ENCODE measurements around the gene DLEC1.
"Not testable (repeated sequence)": the region's sequence is repeated elsewhere in the genome, so short reads cannot be mapped to it uniquely, and the experiment has no call there.

DLEC1 gene

GRCh38 chr3:38125305-38126120 is 86.5 kb downstream of the DLEC1 start:
- Histone ChIP-seq H3K4me3 (ENCODE audit: low read length) (no peak overlapping the region), H3K4me1 (ENCODE audit: control insufficient read depth, insufficient read depth, low read length) (peaks cover 7% of the 10 kb centered on the region), H3K9me3 (replicated peaks; ENCODE audit: low read length) (no peaks in the 10 kb centered on the region), H3K36me3 (ENCODE audit: insufficient read depth, low read length) (peaks cover 71% of the 10 kb centered on the region), H3K9ac (ENCODE audit: low read depth, low read length) (no peak overlapping the region), H3K27me3 (ENCODE audit: control insufficient read depth, insufficient read depth, low read length) (no peaks in the 10 kb centered on the region), H3K4me2 (ENCODE audit: low read length) (no peak overlapping the region)

- Histone ChIP-seq H3K4me3 (ENCODE audit: low read length) (no peak overlapping the region), H3K9ac (ENCODE audit: low read depth, low read length) (no peak overlapping the region), H3K4me1 (ENCODE audit: control insufficient read depth, insufficient read depth, low read length) (peaks cover 7% of the 10 kb centered on the region), H3K27me3 (ENCODE audit: control insufficient read depth, insufficient read depth, low read length) (no peaks in the 10 kb centered on the region), H3K4me2 (ENCODE audit: low read length) (no peak overlapping the region), H3K36me3 (ENCODE audit: insufficient read depth, low read length) (peaks cover 77% of the 10 kb centered on the region), H3K9me3 (replicated peaks; ENCODE audit: low read length) (no peaks in the 10 kb centered on the region)
Observed at GRCh38 chr3:38126121-38126892, 87.3 kb downstream of the DLEC1 start.

GRCh38 chr3:38127611-38128302 is 88.7 kb downstream of the DLEC1 start:
- H3K4me1 ChIP-seq (ENCODE audit: control insufficient read depth, insufficient read depth, low read length) = peaks cover 7% of the 10 kb centered on the region
- no peak overlapping the region for H3K4me2 ChIP-seq (ENCODE audit: low read length)
- H3K27me3 ChIP-seq (ENCODE audit: control insufficient read depth, insufficient read depth, low read length) = no peaks in the 10 kb centered on the region
- H3K36me3 ChIP-seq (ENCODE audit: insufficient read depth, low read length) = peaks cover 74% of the 10 kb centered on the region
- H3K9me3 ChIP-seq (replicated peaks; ENCODE audit: low read length) = no peaks in the 10 kb centered on the region
- H3K4me3 ChIP-seq (ENCODE audit: low read length) = no peak overlapping the region
- H3K9ac ChIP-seq (ENCODE audit: low read depth, low read length) = no peak overlapping the region

- no peak overlapping the region for H3K4me3 ChIP-seq (ENCODE audit: low read length)
- H3K36me3 ChIP-seq (ENCODE audit: insufficient read depth, low read length) = peaks cover 75% of the 10 kb centered on the region
- H3K27me3 ChIP-seq (ENCODE audit: control insufficient read depth, insufficient read depth, low read length) = no peaks in the 10 kb centered on the region
- H3K9ac ChIP-seq (ENCODE audit: low read depth, low read length) = no peak overlapping the region
- H3K9me3 ChIP-seq (replicated peaks; ENCODE audit: low read length) = no peaks in the 10 kb centered on the region
- peaks cover 7% of the 10 kb centered on the region for H3K4me1 ChIP-seq (ENCODE audit: control insufficient read depth, insufficient read depth, low read length)
- no peak overlapping the region for H3K4me2 ChIP-seq (ENCODE audit: low read length)
Observed at GRCh38 chr3:38128303-38128655, 89.3 kb downstream of the DLEC1 start.

GRCh38 chr3:38129058-38129457 is 90.0 kb downstream of the DLEC1 start:
- H3K27me3 ChIP-seq (ENCODE audit: control insufficient read depth, insufficient read depth, low read length) = no peaks in the 10 kb centered on the region
- no peak overlapping the region for H3K4me2 ChIP-seq (ENCODE audit: low read length)
- H3K9ac ChIP-seq (ENCODE audit: low read depth, low read length) = no peak overlapping the region
- no peaks in the 10 kb centered on the region for H3K9me3 ChIP-seq (replicated peaks; ENCODE audit: low read length)
- H3K4me1 ChIP-seq (ENCODE audit: control insufficient read depth, insufficient read depth, low read length) = peaks cover 7% of the 10 kb centered on the region
- H3K4me3 ChIP-seq (ENCODE audit: low read length) = no peak overlapping the region
- H3K36me3 ChIP-seq (ENCODE audit: insufficient read depth, low read length) = peaks cover 82% of the 10 kb centered on the region

- no peak overlapping the region for H3K9ac ChIP-seq (ENCODE audit: low read depth, low read length)
- peaks cover 72% of the 10 kb centered on the region for H3K36me3 ChIP-seq (ENCODE audit: insufficient read depth, low read length)
- no peak overlapping the region for H3K4me3 ChIP-seq (ENCODE audit: low read length)
- no peaks in the 10 kb centered on the region for H3K9me3 ChIP-seq (replicated peaks; ENCODE audit: low read length)
- peaks cover 8% of the 10 kb centered on the region for H3K4me1 ChIP-seq (ENCODE audit: control insufficient read depth, insufficient read depth, low read length)
- H3K27me3 ChIP-seq (ENCODE audit: control insufficient read depth, insufficient read depth, low read length) = no peaks in the 10 kb centered on the region
- H3K4me2 ChIP-seq (ENCODE audit: low read length) = no peak overlapping the region
Observed at GRCh38 chr3:38130631-38131065, 91.6 kb downstream of the DLEC1 start.

- H3K9me3 ChIP-seq (replicated peaks; ENCODE audit: low read length) = no peaks in the 10 kb centered on the region
- peaks cover 12% of the 10 kb centered on the region for H3K4me1 ChIP-seq (ENCODE audit: control insufficient read depth, insufficient read depth, low read length)
- H3K4me3 ChIP-seq (ENCODE audit: low read length) = no peak overlapping the region
- H3K36me3 ChIP-seq (ENCODE audit: insufficient read depth, low read length) = peaks cover 60% of the 10 kb centered on the region
- no peaks in the 10 kb centered on the region for H3K27me3 ChIP-seq (ENCODE audit: control insufficient read depth, insufficient read depth, low read length)
- H3K9ac ChIP-seq (ENCODE audit: low read depth, low read length) = no peak overlapping the region
- no peak overlapping the region for H3K4me2 ChIP-seq (ENCODE audit: low read length)
Observed at GRCh38 chr3:38131621-38132369, 92.8 kb downstream of the DLEC1 start.

GRCh38 chr3:38133209-38133556 is 94.2 kb downstream of the DLEC1 start:
- Histone ChIP-seq H3K9me3 (replicated peaks; ENCODE audit: low read length) (no peaks in the 10 kb centered on the region), H3K4me1 (ENCODE audit: control insufficient read depth, insufficient read depth, low read length) (peaks cover 15% of the 10 kb centered on the region), H3K4me3 (ENCODE audit: low read length) (no peak overlapping the region), H3K27me3 (ENCODE audit: control insufficient read depth, insufficient read depth, low read length) (no peaks in the 10 kb centered on the region), H3K36me3 (ENCODE audit: insufficient read depth, low read length) (peaks cover 48% of the 10 kb centered on the region), H3K4me2 (ENCODE audit: low read length) (no peak overlapping the region), H3K9ac (ENCODE audit: low read depth, low read length) (no peak overlapping the region)

GRCh38 chr3:38133557-38134405 is 94.8 kb downstream of the DLEC1 start:
- peaks cover 45% of the 10 kb centered on the region for H3K36me3 ChIP-seq (ENCODE audit: insufficient read depth, low read length)
- no peak overlapping the region for H3K9ac ChIP-seq (ENCODE audit: low read depth, low read length)
- no peak overlapping the region for H3K4me3 ChIP-seq (ENCODE audit: low read length)
- no peaks in the 10 kb centered on the region for H3K9me3 ChIP-seq (replicated peaks; ENCODE audit: low read length)
- H3K4me2 ChIP-seq (ENCODE audit: low read length) = no peak overlapping the region
- peaks cover 14% of the 10 kb centered on the region for H3K4me1 ChIP-seq (ENCODE audit: control insufficient read depth, insufficient read depth, low read length)
- no peaks in the 10 kb centered on the region for H3K27me3 ChIP-seq (ENCODE audit: control insufficient read depth, insufficient read depth, low read length)

- not testable (repeated sequence) for H3K9me3 ChIP-seq (replicated peaks; ENCODE audit: low read length); H3K27me3 ChIP-seq (ENCODE audit: control insufficient read depth, insufficient read depth, low read length); H3K9ac ChIP-seq (ENCODE audit: low read depth, low read length); H3K4me2 ChIP-seq (ENCODE audit: low read length); H3K4me3 ChIP-seq (ENCODE audit: low read length)
- Histone ChIP-seq H3K36me3 (ENCODE audit: insufficient read depth, low read length) (peaks cover 37% of the 10 kb centered on the region), H3K4me1 (ENCODE audit: control insufficient read depth, insufficient read depth, low read length) (peaks cover 20% of the 10 kb centered on the region)
Observed at GRCh38 chr3:38134517-38135143, 95.6 kb downstream of the DLEC1 start.
